Neural progenitor cell (in vitro differentiated cells): Measurements from ENCODE around the gene ZNF366. TPM values are rescaled to one million over a fixed set of nuclear protein-coding genes. Genes with fewer than 3 reads are reported as not detected.

Source experiments
- DNase-seq: peaks from one replicate; pipeline ENCODE4 v3.0.0-alpha.2; 2016; ENCODE audit warnings: low spot score
- H2AFZ ChIP-seq: fragments of 200-600 bp; sonication (generic); replicated peaks from 2 replicates; pipeline ENCODE4 v1.6.1; 2016; ENCODE audit warnings: antibody characterized with exemption
- H3F3A ChIP-seq: fragments of 200-600 bp; sonication (generic); 2 replicates; pipeline ENCODE4 v1.6.1; 2016; ENCODE audit warnings: antibody characterized with exemption, low read depth
- H3K27ac ChIP-seq: fragments of 200-600 bp; sonication (generic); 2 replicates; pipeline ENCODE4 v1.5.1; 2016; ENCODE audit warnings: mild to moderate bottlenecking
- H3K27me3 ChIP-seq: fragments of 200-600 bp; sonication (generic); 2 replicates; pipeline ENCODE4 v1.6.1; 2016; ENCODE audit warnings: mild to moderate bottlenecking, moderate library complexity
- H3K36me3 ChIP-seq: fragments of 200-600 bp; sonication (generic); 2 replicates; pipeline ENCODE4 v1.5.1; 2016
- H3K4me1 ChIP-seq: fragments of 200-600 bp; sonication (generic); 2 replicates; pipeline ENCODE4 v1.6.1; 2016; ENCODE audit warnings: mixed run types
- H3K4me2 ChIP-seq: fragments of 200-600 bp; sonication (generic); 2 replicates; pipeline ENCODE4 v1.6.1; 2016
- H3K4me3 ChIP-seq: fragments of 200-600 bp; sonication (generic); 2 replicates; pipeline ENCODE4 v1.5.1; 2016
- H3K79me2 ChIP-seq: fragments of 200-600 bp; sonication (generic); 2 replicates; pipeline ENCODE4 v1.6.1; 2016; ENCODE audit warnings: low read depth
- H3K9ac ChIP-seq: fragments of 200-600 bp; sonication (generic); 2 replicates; pipeline ENCODE4 v1.6.1; 2016
- H3K9me3 ChIP-seq: fragments of 200-600 bp; sonication (generic); 2 replicates; pipeline ENCODE4 v1.5.1; 2016; ENCODE audit warnings: low read depth
- H4K20me1 ChIP-seq: fragments of 200-600 bp; sonication (generic); 2 replicates; pipeline ENCODE4 v1.6.1; 2016; ENCODE audit warnings: low read depth
- H3K27ac Mint-ChIP-seq: 3 replicates; pipeline ENCODE4 v1.8.0; 2021; ENCODE audit warnings: mixed read lengths
- H3K27me3 Mint-ChIP-seq: 2 replicates; pipeline ENCODE4 v1.8.0; 2022; ENCODE audit warnings: low read depth, mild to moderate bottlenecking, inconsistent platforms, moderate library complexity, mixed read lengths; ENCODE audit not compliant: insufficient read depth
- H3K36me3 Mint-ChIP-seq: 3 replicates; pipeline ENCODE4 v1.8.0; 2021; ENCODE audit warnings: mixed read lengths
- H3K4me1 Mint-ChIP-seq: 3 replicates; pipeline ENCODE4 v1.8.0; 2021; ENCODE audit warnings: mixed read lengths
- H3K4me3 Mint-ChIP-seq: 3 replicates; pipeline ENCODE4 v1.8.0; 2021; ENCODE audit warnings: mild to moderate bottlenecking, moderate library complexity, mixed read lengths
- H3K9me3 Mint-ChIP-seq: 3 replicates; pipeline ENCODE4 v1.8.0; 2020; ENCODE audit warnings: mixed read lengths
- CTCF ChIP-seq: fragments of 200-600 bp; sonication (generic); IDR thresholded peaks from 2 replicates; pipeline ENCODE4 v1.5.1; 2017; ENCODE audit warnings: antibody characterized with exemption, mild to moderate bottlenecking
- EZH2 ChIP-seq: fragments of 200-600 bp; sonication (generic); IDR thresholded peaks from 2 replicates; pipeline ENCODE4 v1.6.1; 2017; ENCODE audit warnings: antibody characterized with exemption, mild to moderate bottlenecking, moderate library complexity
- EZH2phosphoT487 ChIP-seq: fragments of 200-600 bp; sonication (generic); IDR thresholded peaks from 2 replicates; pipeline ENCODE4 v1.6.1; 2017; ENCODE audit warnings: antibody characterized with exemption
- total RNA-seq: library from RNA; depleted of rRNA; stranded (reverse); fragments of >200 nt; gene quantifications from 2 replicates; pipeline ENCODE4 v1.2.3, GENCODE V29; 2015; ENCODE audit warnings: low replicate concordance

ZNF366 gene
- total RNA-seq, 1 donor from 2014 or later = not detected

GRCh38 chr5:72427488-72428437 is 79.4 kb downstream of the ZNF366 start:
- H3K4me3 Mint-ChIP-seq = no peak overlapping the region
- H3K4me1 ChIP-seq = no peaks in the 10 kb centered on the region
- no peaks in the 10 kb centered on the region for H3K36me3 ChIP-seq
- no peak overlapping the region for H3K27ac Mint-ChIP-seq
- H3K9ac ChIP-seq = no peak overlapping the region
- H2AFZ ChIP-seq = no peak overlapping the region
- H3F3A ChIP-seq = no peaks in the 10 kb centered on the region
- peaks cover 8% of the 10 kb centered on the region for H3K27me3 Mint-ChIP-seq
- no peaks in the 10 kb centered on the region for H3K36me3 Mint-ChIP-seq
- no peaks in the 10 kb centered on the region for H3K9me3 Mint-ChIP-seq
- H3K9me3 ChIP-seq = no peaks in the 10 kb centered on the region
- H3K4me3 ChIP-seq = no peak overlapping the region
- no peaks in the 10 kb centered on the region for H3K79me2 ChIP-seq
- H4K20me1 ChIP-seq = no peaks in the 10 kb centered on the region
- H3K27me3 ChIP-seq = no peaks in the 10 kb centered on the region
- H3K27ac ChIP-seq = no peak overlapping the region
- H3K4me1 Mint-ChIP-seq = peaks cover 22% of the 10 kb centered on the region
- H3K4me2 ChIP-seq = no peak overlapping the region
- no peak for TF ChIP-seq EZH2
- TF ChIP-seq EZH2phosphoT487 = no peak
- no peak for TF ChIP-seq CTCF
- peak; percentile 49 for DNase-seq

- TF ChIP-seq EZH2 (no peak), EZH2phosphoT487 (no peak), CTCF (no peak)
Observed at GRCh38 chr5:72427016-72427415, 80.2 kb downstream of the ZNF366 start.

GRCh38 chr5:72426019-72426418 is 81.2 kb downstream of the ZNF366 start:
- H3K4me2 ChIP-seq = no peak overlapping the region

More at GRCh38 chr5:72427016-72427415, 80.2 kb downstream of the ZNF366 start:
- Mint-ChIP-seq H3K4me3 (no peak overlapping the region), H3K27ac (no peak overlapping the region), H3K36me3 (no peaks in the 10 kb centered on the region), H3K9me3 (no peaks in the 10 kb centered on the region), H3K27me3 (peaks cover 8% of the 10 kb centered on the region), H3K4me1 (peaks cover 21% of the 10 kb centered on the region)
- no peaks in the 10 kb centered on the region for H3K36me3 ChIP-seq
- no peak overlapping the region for H2AFZ ChIP-seq
- H3K4me1 ChIP-seq = no peaks in the 10 kb centered on the region
- no peaks in the 10 kb centered on the region for H3K27me3 ChIP-seq
- no peaks in the 10 kb centered on the region for H3K9me3 ChIP-seq
- H3K4me2 ChIP-seq = no peak overlapping the region
- no peak overlapping the region for H3K9ac ChIP-seq
- H3F3A ChIP-seq = no peaks in the 10 kb centered on the region
- H4K20me1 ChIP-seq = no peaks in the 10 kb centered on the region
- H3K79me2 ChIP-seq = no peaks in the 10 kb centered on the region
- DNase-seq = no peak
- H3K4me3 ChIP-seq = no peak overlapping the region
- no peak overlapping the region for H3K27ac ChIP-seq

More at GRCh38 chr5:72426019-72426418, 81.2 kb downstream of the ZNF366 start:
- H3K36me3 Mint-ChIP-seq = no peaks in the 10 kb centered on the region
- H3F3A ChIP-seq = no peaks in the 10 kb centered on the region
- H3K4me3 Mint-ChIP-seq = no peak overlapping the region
- H3K4me1 Mint-ChIP-seq = peaks cover 21% of the 10 kb centered on the region
- H3K27ac Mint-ChIP-seq = no peak overlapping the region
- no peak overlapping the region for H3K9ac ChIP-seq
- H3K27ac ChIP-seq = no peak overlapping the region
- H3K9me3 ChIP-seq = no peaks in the 10 kb centered on the region
- no peaks in the 10 kb centered on the region for H3K4me1 ChIP-seq
- H4K20me1 ChIP-seq = no peaks in the 10 kb centered on the region
- H2AFZ ChIP-seq = no peak overlapping the region
- H3K79me2 ChIP-seq = no peaks in the 10 kb centered on the region
- DNase-seq = no peak
- no peak overlapping the region for H3K4me3 ChIP-seq
- peaks cover 6% of the 10 kb centered on the region for H3K27me3 Mint-ChIP-seq
- no peaks in the 10 kb centered on the region for H3K27me3 ChIP-seq
- H3K9me3 Mint-ChIP-seq = no peaks in the 10 kb centered on the region
- H3K36me3 ChIP-seq = no peaks in the 10 kb centered on the region
- no peak for TF ChIP-seq EZH2
- no peak for TF ChIP-seq CTCF
- TF ChIP-seq EZH2phosphoT487 = no peak
